NCI-H2107 treated with DMSO at 0.1 percent for 48 hours (cell line): ENCODE data around the gene WNT2.
"Not testable (repeated sequence)": the region's sequence is repeated elsewhere in the genome, so short reads cannot be mapped to it uniquely, and the experiment has no call there.

Experiments
- DNase-seq: peaks from one replicate; lab custom pipeline; 2025; ENCODE audit not compliant: unreplicated experiment; lab: John Stamatoyannopoulos, UW

Gene WNT2

DNA sequence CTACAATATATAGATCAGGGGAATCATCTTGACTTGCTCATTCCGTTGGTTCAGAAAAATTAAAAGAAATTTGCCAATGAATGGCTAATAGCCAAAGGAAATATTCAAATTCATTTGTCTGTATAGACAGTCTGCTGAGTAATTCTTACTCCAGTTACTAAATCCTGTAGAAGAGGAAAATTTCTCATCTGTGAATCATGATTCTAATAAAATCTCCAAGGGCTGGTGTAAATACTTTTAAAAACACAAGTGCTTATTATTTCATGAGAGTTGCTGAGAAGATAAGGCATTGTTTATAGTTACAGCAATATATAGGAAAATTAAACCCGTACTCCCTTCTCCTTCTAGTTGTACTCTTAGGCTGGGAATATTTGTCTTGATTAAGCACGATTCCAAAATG lies 53.0 kb downstream of the WNT2 start:
- no peak for DNase-seq

DNA sequence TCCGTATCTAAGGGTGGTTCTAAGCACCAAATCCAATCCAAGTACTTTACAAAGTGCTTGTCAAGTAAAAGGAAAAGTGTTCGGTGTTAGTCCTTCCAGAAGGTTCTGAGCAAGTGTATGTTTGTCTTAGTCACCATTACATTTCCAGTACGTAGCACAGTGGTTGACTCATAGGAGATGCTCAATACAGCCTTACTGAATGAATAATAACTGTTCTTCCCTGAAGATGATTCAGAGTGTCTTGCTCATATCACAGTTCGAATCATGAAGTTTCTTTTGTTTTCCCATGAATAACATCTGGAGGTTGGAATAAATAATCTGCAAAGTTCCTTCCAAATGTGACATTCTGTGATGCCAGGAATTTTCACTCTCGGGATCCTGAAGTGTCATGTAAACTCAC lies 53.4 kb downstream of the WNT2 start:
- DNase-seq, result no peak

DNA sequence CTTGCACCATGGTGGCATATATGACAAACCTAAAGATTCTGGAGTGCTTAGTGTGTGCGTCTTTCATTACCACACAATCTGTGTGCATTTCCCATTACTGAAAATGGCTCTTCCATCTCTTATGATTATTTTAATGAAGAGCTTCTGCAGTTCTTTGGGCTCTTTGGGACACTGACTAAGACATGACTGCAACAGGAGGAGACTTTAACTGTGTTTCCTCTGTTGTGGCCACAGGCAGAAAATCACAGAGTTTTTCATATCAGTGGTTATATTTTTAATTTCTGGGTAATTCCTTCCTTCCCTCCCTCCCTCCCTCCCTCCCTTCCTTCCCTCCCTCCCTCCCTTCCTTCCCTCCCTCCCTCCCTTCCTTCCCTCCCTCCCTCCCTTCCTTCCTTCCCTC lies 58.1 kb downstream of the WNT2 start:
- DNase-seq, result no peak

DNA sequence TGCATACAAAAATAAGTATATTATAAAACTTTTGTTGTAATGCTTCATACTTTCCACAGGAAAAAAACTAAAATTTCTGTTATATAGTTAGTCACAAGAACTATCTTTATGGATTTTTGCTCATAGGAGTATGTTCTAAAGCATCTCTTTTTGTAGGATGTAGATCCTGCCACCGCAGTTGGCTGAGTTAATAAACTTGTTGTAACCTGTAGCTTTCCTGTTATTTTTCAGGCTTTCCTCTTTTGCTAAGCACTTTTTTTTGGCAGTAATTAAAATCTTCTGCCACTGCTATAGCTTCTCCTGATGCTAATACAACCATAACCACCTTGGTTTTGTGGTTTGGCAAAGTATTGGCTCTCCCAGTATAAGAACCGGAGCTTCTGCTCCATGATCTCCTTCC lies 60.3 kb downstream of the WNT2 start:
- no peak for DNase-seq

DNA sequence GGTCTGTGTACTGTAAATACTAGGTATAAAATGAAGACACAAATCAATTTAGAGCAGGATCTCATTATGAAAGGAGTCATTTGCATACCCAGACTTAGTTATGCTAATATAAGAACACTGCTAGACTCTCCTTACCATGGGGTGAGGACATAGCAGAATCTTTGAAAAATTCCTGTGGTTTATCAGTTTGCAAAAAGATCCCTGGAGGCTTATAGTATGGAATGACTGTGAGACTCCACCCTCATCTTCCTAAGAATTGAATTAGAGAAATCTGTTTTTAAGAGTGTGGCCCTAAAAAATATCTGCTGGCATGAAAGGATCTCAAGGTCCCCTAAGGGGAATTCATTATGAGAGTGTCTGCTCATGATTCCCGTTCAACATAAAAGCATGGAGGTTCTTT lies 63.2 kb downstream of the WNT2 start:
- DNase-seq, result no peak

DNA sequence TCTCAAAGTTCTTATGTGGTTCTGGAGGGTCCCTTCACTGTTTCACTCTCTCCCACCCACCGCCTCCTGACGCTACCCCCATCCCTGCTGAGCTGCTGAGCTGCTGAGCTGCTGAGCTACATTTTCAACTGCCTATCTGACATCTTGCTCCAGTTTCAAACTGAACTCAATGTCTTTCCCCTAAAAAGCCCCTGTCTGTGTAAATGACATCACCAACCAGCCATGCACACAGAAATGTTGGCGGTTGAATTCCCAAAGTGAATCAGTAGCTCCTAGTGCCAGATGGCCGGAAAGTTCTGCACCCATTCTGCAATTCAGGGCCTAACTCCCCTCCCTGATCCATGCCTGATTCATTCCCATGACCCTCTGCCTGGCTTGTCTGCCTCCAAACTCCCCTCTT lies 71.2 kb downstream of the WNT2 start:
- DNase-seq, result no peak

DNA sequence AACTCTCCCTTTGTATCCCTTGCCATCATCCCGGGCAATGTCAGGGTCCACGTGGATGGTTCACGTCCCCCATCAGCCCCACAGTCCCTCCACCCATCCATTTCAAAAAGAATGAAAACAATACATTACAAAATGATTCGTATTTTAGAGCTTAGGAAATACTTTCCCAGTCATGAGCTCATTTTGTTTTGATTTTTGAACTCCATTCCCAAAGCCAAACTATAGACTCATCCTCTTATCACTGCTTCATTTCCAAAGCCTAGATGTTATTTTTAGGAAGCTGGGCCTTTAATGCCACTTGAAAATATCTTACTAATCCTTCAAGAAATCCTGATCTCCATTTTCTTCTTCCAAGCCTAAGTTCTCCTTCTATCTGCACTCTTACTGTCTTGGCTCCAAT lies 72.1 kb downstream of the WNT2 start:
- no peak for DNase-seq

DNA sequence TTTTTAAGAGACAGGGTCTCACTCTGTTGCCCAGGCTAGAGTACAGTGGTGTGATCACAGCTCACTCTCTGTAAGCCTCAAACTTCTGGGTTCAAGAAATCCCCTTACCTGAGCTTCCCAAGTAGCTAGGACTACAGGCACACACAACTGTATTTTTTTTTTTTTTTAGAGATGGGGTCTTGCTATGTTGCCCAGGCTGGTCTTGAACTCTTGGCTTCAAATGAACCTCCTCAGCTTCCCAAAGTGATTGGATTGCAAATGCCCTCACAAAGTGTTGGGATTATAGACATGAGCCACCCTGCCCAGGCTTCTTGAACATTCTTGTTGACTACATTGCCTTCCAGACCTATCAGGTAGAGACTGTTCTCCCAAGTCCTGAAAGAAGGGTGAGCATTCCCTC lies 72.6 kb downstream of the WNT2 start:
- DNase-seq, result no peak

DNA sequence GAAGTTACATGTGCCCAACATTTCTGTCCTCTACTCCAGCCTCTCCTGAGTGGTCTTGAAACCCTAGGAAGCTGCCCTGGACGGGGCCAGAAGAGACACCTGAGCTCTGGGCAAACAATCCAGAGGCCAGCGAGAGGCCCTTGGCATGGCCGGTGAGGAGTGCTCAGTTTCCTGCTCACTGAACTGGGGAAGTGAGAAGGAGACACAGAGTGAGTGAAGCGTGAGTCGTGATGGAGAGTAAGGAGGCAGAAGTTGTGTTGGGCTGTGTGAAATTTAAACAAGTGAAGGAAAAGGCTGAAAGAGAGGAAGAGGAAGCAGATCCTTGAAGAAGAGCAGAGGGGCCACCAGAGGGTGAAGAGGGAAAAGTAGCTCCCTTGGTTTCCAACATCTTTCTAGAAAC lies 73.2 kb downstream of the WNT2 start:
- no peak for DNase-seq

DNA sequence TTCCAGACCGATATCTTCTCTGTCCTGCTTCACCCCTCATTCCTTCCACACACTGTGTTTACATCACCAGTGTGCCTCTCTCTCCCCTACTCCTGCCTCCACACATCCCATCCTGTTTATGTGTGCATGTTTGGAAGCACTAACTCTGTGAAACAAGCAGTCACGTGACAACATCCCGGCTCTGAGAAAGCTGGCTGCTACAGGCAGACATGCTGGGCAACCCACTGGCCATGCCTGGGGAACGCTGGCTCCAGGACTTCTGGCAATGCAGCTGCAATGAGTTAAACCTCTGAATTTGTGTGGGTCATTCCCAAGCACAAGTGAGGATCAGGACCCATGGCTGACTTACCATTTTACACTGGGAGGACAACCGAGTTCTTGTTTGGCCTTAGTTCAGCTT lies 74.0 kb downstream of the WNT2 start:
- no peak for DNase-seq

DNA sequence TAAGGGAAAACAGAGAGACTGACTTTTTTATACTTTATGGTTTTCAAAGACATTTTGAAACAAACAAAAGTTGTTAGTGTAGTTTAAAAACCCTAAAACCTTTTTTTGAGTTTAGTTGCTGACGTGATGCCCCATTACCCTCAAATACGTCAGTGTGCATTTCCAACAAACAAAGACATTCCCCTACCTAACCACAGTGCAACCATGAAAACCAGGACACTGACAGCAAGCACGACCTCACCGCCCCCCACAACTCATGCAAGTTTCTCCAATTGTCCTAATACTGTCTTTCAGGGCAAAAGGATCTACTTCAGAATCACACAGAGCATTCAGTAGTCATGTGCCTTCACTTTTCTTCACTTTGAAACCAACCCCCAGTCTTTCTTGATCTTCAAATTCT lies 75.0 kb downstream of the WNT2 start:
- no peak for DNase-seq

DNA sequence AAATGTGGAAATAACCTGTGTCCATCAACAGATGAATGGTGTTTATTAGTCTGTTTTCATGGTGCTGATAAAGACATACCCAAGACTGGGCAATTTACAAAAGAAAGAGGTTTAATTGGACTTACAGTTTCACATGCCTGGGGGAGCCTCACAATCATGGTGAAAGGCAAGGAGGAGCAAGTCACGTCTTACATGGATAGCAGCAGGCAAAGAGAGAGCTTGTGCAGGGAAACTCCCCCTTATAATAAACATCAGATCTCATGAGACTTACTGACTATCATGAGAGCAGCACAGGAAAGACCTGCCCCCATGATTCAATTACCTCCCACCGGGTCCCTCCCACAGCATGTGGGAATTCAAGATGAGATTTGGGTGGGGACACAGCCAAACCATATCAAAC lies 77.2 kb downstream of the WNT2 start:
- DNase-seq, result not testable (repeated sequence)

DNA sequence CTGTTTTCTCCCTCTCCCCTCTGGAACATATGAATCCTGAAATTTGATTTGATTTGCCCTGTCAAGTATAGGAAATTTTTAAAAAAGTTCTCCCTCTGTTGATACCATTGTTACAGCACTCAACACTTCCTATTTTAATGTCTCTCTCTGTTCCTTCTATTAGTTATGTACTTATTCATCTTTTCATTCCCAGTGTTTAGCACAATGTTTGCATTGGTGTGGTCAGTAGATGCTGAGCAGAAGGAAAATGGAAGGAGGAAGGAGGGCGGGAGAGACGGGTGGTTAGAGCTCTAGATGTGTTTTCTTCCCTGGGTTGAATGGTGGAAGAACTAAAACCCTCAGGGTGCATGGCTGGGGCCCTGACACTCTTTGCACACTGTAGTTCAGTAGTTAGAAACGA lies 79.5 kb downstream of the WNT2 start:
- no peak for DNase-seq

DNA sequence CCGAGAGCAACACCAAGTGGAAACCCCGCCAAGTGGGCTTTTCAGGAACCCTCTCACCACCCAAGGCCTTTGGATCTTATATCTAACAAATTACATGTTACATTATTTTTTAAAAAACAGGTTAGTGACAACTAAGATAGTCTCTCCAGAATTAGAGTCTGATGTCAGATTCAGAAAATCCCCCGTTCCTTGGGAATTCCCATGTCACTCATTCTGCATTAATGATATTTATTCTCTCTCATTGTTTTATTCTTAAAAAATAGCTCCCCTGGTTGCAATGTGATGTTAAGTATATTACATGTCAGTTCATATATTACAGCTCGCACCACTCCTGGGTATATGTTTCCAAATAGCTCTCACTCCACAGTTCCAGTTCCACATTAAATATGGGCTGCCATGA lies 81.8 kb downstream of the WNT2 start:
- DNase-seq, result no peak

DNA sequence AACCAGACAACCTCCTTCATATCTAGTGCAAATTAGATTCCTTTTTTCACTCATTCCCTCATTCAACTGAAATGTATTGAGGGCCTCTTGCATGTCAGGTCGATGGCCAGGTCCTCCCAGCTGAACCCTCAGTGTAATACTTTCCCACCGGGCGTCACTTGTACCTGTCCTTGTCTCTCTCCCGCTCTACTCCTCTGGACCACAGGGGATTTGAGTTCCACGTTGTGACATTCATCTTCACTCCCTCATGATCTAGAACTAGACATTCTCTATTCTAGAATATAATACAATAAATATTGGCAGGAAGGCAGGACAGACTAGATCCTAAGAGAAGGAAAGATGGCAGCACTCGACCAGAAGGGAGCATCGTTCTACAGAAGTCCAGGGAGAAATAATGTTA lies 83.9 kb downstream of the WNT2 start:
- no peak for DNase-seq

DNA sequence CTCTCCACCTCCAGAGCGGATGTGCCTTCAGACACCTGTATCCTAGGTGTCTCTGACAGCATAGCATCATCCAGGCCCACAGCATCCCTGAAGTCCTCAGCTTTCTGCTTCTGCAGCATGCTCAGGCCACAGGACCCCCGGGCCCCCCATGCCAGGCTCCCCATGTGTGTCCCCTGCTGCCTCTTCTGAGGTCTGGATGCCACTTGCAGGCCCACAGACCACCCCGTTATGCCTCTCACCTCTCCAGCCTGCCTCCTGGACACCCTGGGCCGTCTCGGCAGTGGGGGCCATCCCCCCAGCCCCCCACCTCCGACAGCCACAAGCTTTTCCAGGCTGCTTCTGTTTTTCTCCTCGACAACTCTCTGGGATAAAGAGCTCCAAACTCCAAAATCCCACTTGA lies 84.4 kb downstream of the WNT2 start:
- DNase-seq, result no peak

DNA sequence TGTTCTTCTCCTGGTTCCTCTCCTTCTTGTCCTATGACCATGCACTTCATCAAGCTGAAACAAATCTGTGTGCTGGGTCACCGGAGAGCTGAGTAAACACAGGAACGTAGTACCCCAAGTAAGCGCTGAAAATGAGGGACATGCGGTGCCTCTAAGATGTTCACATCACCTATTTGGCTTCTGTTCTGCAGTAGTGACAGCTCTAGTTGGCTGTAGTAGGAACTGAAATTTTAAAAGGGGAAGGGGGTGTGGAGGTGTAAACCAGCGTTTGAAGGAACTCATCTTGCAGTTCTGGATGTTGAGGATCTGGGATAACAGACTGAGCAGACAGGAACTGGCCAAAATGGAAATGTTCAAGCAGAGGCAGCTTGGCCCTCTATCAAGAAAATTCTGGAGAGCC lies 85.2 kb downstream of the WNT2 start:
- DNase-seq, result no peak

DNA sequence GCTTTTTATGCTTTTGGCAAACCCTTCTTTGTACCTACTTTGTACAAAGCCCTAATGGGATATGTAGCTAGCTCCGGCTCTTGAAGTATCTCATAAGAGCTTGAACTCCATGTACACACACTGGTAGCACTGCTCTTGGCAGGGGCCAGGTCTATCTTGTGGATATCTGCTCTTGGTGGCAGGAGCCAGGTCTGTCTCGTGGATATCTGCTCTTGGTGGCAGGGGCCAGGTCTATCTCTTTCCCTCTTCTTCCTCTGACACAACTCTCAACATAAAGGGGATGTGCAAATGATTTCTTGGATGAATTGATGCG lies 91.9 kb downstream of the WNT2 start:
- DNase-seq, result no peak

DNA sequence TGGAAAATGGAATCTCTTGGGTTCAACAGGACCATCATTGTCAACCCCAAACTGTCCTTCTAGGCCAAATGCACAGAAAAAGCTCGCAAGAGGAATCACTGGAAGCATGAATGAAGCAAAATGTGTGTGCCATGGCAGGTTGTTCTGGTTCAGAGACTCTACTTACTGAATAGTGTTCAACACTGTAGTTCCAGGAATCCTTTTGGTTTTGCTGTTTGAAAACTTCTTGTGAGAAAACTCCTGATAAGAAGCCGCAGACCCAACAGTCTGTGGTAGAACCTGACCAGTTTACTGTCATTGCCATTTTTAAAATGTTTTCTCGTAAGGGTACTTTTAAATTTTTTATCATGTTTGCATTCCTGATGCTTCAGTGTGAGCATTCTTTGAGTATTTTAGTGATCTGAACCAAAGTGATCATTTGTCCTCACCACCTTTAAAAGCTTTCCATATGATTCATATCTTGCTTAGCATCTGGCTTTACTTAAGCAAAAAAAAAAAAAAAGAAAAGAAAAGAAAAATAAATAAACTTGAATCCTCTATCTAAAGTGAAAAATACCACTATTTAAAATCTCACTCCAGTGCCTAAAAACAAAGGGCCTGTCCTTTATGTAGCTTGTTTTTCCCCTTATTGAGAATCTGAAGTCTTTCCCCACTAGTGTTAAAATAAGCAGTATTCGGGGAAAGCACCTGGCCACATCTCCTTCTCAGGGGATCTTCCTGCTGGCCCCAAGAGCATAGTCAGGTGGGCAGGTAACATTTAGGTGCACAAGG lies 92.4 kb downstream of the WNT2 start:
- no peak for DNase-seq

DNA sequence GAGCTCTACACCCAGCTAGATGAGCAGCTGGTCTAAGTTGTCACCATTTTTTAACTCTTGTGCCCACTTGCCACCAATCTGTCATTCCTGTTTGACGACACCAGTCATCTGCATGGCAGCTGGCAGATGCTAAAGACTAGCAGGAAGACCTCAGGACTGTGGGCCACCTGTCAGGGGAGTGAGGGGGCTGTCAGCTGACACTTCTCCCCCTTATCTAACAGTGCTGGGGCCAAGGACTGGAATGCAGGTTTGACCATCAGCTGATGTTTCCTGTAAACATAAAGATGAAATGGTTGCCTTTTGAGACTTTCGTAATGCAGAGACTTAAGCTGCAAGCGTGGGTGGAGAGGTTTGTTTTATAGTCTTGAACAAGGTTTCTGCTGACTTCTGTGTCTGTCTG lies 93.5 kb downstream of the WNT2 start:
- DNase-seq, result no peak

DNA sequence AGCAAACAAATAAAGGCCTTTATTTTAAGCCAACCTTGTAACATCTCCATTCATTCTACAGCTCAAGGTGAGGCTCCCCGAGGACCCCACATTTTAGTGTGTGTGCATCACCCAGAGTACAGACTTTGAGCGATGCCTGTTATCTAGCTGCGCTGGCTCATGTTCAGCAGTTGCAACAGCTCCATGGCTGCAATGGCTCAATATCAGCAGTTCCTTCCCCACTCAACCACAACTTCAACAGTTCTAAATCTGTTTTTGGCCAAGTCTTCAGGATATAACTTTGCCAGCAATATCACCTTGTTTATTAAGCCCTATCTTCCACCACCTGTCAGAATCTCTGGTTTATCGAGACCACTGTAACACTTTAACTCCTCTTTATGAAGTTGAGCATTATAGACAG lies 95.8 kb downstream of the WNT2 start:
- no peak for DNase-seq

DNA sequence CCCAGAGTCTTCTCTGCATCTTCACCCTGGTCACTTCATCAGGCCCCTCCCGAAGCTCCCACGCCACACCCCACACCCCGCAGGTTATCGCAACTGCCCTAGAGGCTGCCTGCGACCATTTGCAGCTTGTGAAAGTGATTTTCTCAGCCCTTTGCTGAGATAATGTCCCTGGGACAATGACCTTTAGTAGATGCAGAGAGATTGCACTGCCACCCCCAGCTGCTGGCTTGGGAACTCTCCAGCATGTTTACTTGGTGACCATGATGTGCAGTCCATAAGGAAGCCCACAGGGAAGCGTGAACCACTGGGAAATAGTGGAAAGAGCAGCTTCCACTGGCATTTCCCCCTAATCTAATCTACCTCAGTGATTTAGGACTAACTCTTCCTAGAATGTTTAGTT lies 97.3 kb downstream of the WNT2 start:
- DNase-seq, result no peak
